Activated CD4-positive, alpha-beta memory T cell treated with anti-CD3 and anti-CD28 coated beads, Interleukin-2, amount 10 ng/mL, durations not matched to agents 7 days and 5 days (primary cell): Measurements from ENCODE around the gene TANGO2. TPM values are rescaled to one million over a fixed set of nuclear protein-coding genes. Genes with fewer than 3 reads are reported as not detected.
A peak's percentile ranks its signal among the peaks of the same experiment; 100 is the strongest.

Experiments used
- CTCF ChIA-PET: fragments of 350-600 bp; sonication (Branson Sonifier 250); formaldehyde crosslinking; loops from one replicate; lab custom pipeline; 2021; ENCODE audit warnings: antibody characterized with exemption, inconsistent platforms; lab: Charles Lee
- POLR2A ChIA-PET: fragments of 350-600 bp; sonication (Branson Sonifier 250); formaldehyde crosslinking; loops from one replicate; lab custom pipeline; 2021; ENCODE audit warnings: antibody characterized with exemption; lab: Charles Lee
- DNase-seq: peaks from one replicate; pipeline ENCODE4 v3.0.0-alpha.2; 2020
- H3K27ac Mint-ChIP-seq: one replicate; pipeline ENCODE4 v1.8.0; 2021; ENCODE audit warnings: mild to moderate bottlenecking, mixed read lengths
- H3K27me3 Mint-ChIP-seq: one replicate; pipeline ENCODE4 v1.8.0; 2021; ENCODE audit warnings: mixed read lengths
- H3K36me3 Mint-ChIP-seq: one replicate; pipeline ENCODE4 v1.8.0; 2021; ENCODE audit warnings: low read depth, mixed read lengths
- H3K4me1 Mint-ChIP-seq: one replicate; pipeline ENCODE4 v1.8.0; 2021; ENCODE audit warnings: mixed read lengths
- H3K4me3 Mint-ChIP-seq: one replicate; pipeline ENCODE4 v1.8.0; 2021; ENCODE audit warnings: mild to moderate bottlenecking, mixed read lengths
- H3K9me3 Mint-ChIP-seq: one replicate; pipeline ENCODE4 v1.8.0; 2021; ENCODE audit warnings: mixed read lengths
- total RNA-seq, 2 experiments: library from RNA; stranded (reverse); gene quantifications; one replicate each; pipeline ENCODE4 v1.2.3, GENCODE V29; 2021

Gene TANGO2
- total RNA-seq, 2 experiments from 2014 or later: 39.1 to 44.5 TPM

GRCh38 chr22:20024225-20024624 lies 3.3 kb downstream of the TANGO2 start:
- H3K27ac Mint-ChIP-seq: no peak overlapping the region
- H3K9me3 Mint-ChIP-seq: no peaks in the 10 kb centered on the region
- peaks cover 31% of the 10 kb centered on the region for H3K4me1 Mint-ChIP-seq
- peaks cover under 1% of the 10 kb centered on the region for H3K27me3 Mint-ChIP-seq
- DNase-seq: no peak
- CTCF ChIA-PET: no interaction called here
- peaks cover 4% of the 10 kb centered on the region for H3K36me3 Mint-ChIP-seq
- no peak overlapping the region for H3K4me3 Mint-ChIP-seq
- POLR2A ChIA-PET: interaction anchor here (1.0 to 1.2 kb wide), 2 partner anchors 8 to 105 kb away, joined by 3 read pairs; no protein-coding TSS in a partner anchor

GRCh38 chr22:20024650-20025397 lies 3.9 kb downstream of the TANGO2 start:
- Mint-ChIP-seq H3K9me3 (no peaks in the 10 kb centered on the region), H3K27ac (no peak overlapping the region), H3K36me3 (peaks cover 4% of the 10 kb centered on the region), H3K4me3 (no peak overlapping the region), H3K4me1 (peaks cover 31% of the 10 kb centered on the region), H3K27me3 (no peaks in the 10 kb centered on the region)
- no peak for DNase-seq
- ChIA-PET CTCF (no interaction called here), POLR2A (interaction anchor here (1.0 to 1.2 kb wide), 2 partner anchors 9 to 104 kb away, joined by 3 read pairs; no protein-coding TSS in a partner anchor)

GRCh38 chr22:20025401-20026203 lies 4.7 kb downstream of the TANGO2 start:
- peaks cover 4% of the 10 kb centered on the region for H3K36me3 Mint-ChIP-seq
- H3K9me3 Mint-ChIP-seq: no peaks in the 10 kb centered on the region
- no peaks in the 10 kb centered on the region for H3K27me3 Mint-ChIP-seq
- POLR2A ChIA-PET: no interaction called here
- DNase-seq: no peak
- peaks cover 24% of the 10 kb centered on the region for H3K4me1 Mint-ChIP-seq
- H3K27ac Mint-ChIP-seq: peak overlapping the region; percentile 2
- CTCF ChIA-PET: no interaction called here
- H3K4me3 Mint-ChIP-seq: no peak overlapping the region

GRCh38 chr22:20026204-20026908 lies 5.4 kb downstream of the TANGO2 start:
- POLR2A ChIA-PET: no interaction called here
- H3K4me1 Mint-ChIP-seq: peaks cover 27% of the 10 kb centered on the region

GRCh38 chr22:20026996-20027601 lies 6.2 kb downstream of the TANGO2 start:
- H3K36me3 Mint-ChIP-seq: peaks cover 4% of the 10 kb centered on the region
- POLR2A ChIA-PET: no interaction called here
- no peaks in the 10 kb centered on the region for H3K9me3 Mint-ChIP-seq
- H3K4me1 Mint-ChIP-seq: peaks cover 29% of the 10 kb centered on the region
- H3K27ac Mint-ChIP-seq: no peak overlapping the region
- no peak for DNase-seq
- CTCF ChIA-PET: interaction anchor here (1.2 kb wide), 1 partner anchor 271 kb away, joined by 4 read pairs; no protein-coding TSS in a partner anchor
- no peak overlapping the region for H3K4me3 Mint-ChIP-seq
- H3K27me3 Mint-ChIP-seq: no peaks in the 10 kb centered on the region

More at GRCh38 chr22:20026204-20026908, 5.4 kb downstream of the TANGO2 start:
- CTCF ChIA-PET: no interaction called here
- H3K4me3 Mint-ChIP-seq: no peak overlapping the region
- H3K27me3 Mint-ChIP-seq: no peaks in the 10 kb centered on the region
- H3K27ac Mint-ChIP-seq: no peak overlapping the region
- DNase-seq: no peak
- no peaks in the 10 kb centered on the region for H3K9me3 Mint-ChIP-seq
- H3K36me3 Mint-ChIP-seq: peaks cover 4% of the 10 kb centered on the region

- Mint-ChIP-seq H3K4me3 (no peak overlapping the region), H3K9me3 (no peaks in the 10 kb centered on the region), H3K27ac (no peak overlapping the region), H3K27me3 (no peaks in the 10 kb centered on the region), H3K4me1 (peaks cover 32% of the 10 kb centered on the region), H3K36me3 (peaks cover 7% of the 10 kb centered on the region)
- DNase-seq: no peak
- ChIA-PET POLR2A (no interaction called here), CTCF (interaction anchor here (0.6 to 1.2 kb wide), 2 partner anchors 74 to 272 kb away, joined by 4 to 5 read pairs; no protein-coding TSS in a partner anchor)
These were observed 7.3 kb downstream of the TANGO2 start for GRCh38 chr22:20027966-20028854.

GRCh38 chr22:20028855-20029549 lies 8.1 kb downstream of the TANGO2 start:
- peaks cover 36% of the 10 kb centered on the region for H3K4me1 Mint-ChIP-seq
- H3K4me3 Mint-ChIP-seq: no peak overlapping the region
- H3K36me3 Mint-ChIP-seq: peaks cover 4% of the 10 kb centered on the region
- POLR2A ChIA-PET: interaction anchor here (0.8 kb wide), 1 partner anchor 9 kb away, joined by 3 read pairs; no protein-coding TSS in a partner anchor
- H3K9me3 Mint-ChIP-seq: no peaks in the 10 kb centered on the region
- H3K27ac Mint-ChIP-seq: no peak overlapping the region
- H3K27me3 Mint-ChIP-seq: no peaks in the 10 kb centered on the region
- CTCF ChIA-PET: no interaction called here
- DNase-seq: no peak

GRCh38 chr22:20029550-20030225 lies 8.8 kb downstream of the TANGO2 start:
- no peak overlapping the region for H3K4me3 Mint-ChIP-seq
- peaks cover 40% of the 10 kb centered on the region for H3K4me1 Mint-ChIP-seq
- ChIA-PET CTCF (interaction anchor here (0.7 kb wide), 1 partner anchor 92 kb away, joined by 4 read pairs; no protein-coding TSS in a partner anchor), POLR2A (interaction anchor here (0.8 kb wide), 1 partner anchor 9 kb away, joined by 3 read pairs; no protein-coding TSS in a partner anchor)
- no peaks in the 10 kb centered on the region for H3K27me3 Mint-ChIP-seq
- H3K9me3 Mint-ChIP-seq: no peaks in the 10 kb centered on the region
- DNase-seq: no peak
- H3K27ac Mint-ChIP-seq: no peak overlapping the region
- H3K36me3 Mint-ChIP-seq: peaks cover 7% of the 10 kb centered on the region

- POLR2A ChIA-PET: interaction anchor here (0.7 to 3.8 kb wide), 4 partner anchors 10 to 86 kb away, joined by 3 to 41 read pairs (median 4); partner anchors contain the start of genes TANGO2 and TRMT2A
- CTCF ChIA-PET: interaction anchor here (0.7 kb wide), 1 partner anchor 266 kb away, joined by 3 read pairs; no protein-coding TSS in a partner anchor
- Mint-ChIP-seq H3K9me3 (no peaks in the 10 kb centered on the region), H3K36me3 (peaks cover 14% of the 10 kb centered on the region), H3K27me3 (no peaks in the 10 kb centered on the region), H3K4me1 (peaks cover 51% of the 10 kb centered on the region), H3K4me3 (no peak overlapping the region), H3K27ac (peak overlapping the region; percentile 74)
- peak; percentile 74 for DNase-seq
These were observed 11.0 kb downstream of the TANGO2 start for GRCh38 chr22:20031732-20032406.

GRCh38 chr22:20032407-20032991 lies 11.6 kb downstream of the TANGO2 start:
- H3K36me3 Mint-ChIP-seq: peaks cover 20% of the 10 kb centered on the region
- H3K9me3 Mint-ChIP-seq: no peaks in the 10 kb centered on the region
- H3K27ac Mint-ChIP-seq: peak overlapping the region; percentile 74
- DNase-seq: no peak
- H3K4me3 Mint-ChIP-seq: no peak overlapping the region
- peaks cover 57% of the 10 kb centered on the region for H3K4me1 Mint-ChIP-seq
- H3K27me3 Mint-ChIP-seq: no peaks in the 10 kb centered on the region
- POLR2A ChIA-PET: interaction anchor here (1.2 to 3.8 kb wide), 2 partner anchors 11 to 85 kb away, joined by 5 to 41 read pairs; partner anchors contain the start of genes TANGO2 and TRMT2A
- CTCF ChIA-PET: no interaction called here
